ENCODE measurements around the gene SEMA4B.
"Not testable (repeated sequence)": the region's sequence is repeated elsewhere in the genome, so short reads cannot be mapped to it uniquely, and the experiment has no call there.

Gene SEMA4B, protein sequence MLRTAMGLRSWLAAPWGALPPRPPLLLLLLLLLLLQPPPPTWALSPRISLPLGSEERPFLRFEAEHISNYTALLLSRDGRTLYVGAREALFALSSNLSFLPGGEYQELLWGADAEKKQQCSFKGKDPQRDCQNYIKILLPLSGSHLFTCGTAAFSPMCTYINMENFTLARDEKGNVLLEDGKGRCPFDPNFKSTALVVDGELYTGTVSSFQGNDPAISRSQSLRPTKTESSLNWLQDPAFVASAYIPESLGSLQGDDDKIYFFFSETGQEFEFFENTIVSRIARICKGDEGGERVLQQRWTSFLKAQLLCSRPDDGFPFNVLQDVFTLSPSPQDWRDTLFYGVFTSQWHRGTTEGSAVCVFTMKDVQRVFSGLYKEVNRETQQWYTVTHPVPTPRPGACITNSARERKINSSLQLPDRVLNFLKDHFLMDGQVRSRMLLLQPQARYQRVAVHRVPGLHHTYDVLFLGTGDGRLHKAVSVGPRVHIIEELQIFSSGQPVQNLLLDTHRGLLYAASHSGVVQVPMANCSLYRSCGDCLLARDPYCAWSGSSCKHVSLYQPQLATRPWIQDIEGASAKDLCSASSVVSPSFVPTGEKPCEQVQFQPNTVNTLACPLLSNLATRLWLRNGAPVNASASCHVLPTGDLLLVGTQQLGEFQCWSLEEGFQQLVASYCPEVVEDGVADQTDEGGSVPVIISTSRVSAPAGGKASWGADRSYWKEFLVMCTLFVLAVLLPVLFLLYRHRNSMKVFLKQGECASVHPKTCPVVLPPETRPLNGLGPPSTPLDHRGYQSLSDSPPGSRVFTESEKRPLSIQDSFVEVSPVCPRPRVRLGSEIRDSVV

DNA sequence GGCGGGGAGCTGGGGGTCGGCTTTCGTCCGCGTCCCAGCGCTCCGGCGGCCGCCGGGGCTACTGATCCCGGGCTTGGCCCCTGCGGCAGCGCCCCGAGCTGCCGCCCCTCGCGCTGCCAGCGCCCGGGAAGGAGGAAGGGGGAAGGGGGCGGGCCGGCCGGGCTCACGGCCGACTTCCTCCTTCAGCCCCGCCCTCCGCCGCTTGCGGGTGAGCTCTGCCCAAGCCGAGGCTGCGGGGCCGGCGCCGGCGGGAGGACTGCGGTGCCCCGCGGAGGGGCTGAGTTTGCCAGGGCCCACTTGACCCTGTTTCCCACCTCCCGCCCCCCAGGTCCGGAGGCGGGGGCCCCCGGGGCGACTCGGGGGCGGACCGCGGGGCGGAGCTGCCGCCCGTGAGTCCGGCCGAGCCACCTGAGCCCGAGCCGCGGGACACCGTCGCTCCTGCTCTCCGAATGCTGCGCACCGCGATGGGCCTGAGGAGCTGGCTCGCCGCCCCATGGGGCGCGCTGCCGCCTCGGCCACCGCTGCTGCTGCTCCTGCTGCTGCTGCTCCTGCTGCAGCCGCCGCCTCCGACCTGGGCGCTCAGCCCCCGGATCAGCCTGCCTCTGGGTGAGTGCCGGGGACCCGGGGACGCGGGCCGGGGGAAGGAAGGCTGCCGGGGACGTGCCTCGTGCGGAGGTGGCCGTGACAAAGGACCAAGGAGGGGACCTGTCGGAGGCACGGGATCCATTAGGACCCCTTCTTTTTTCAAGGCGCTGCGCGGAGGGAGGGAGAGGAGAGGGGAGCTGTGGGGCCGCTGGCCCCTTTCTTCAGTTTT, at the start of gene SEMA4B:
TSS of gene SEMA4B (plus strand) at position 201 of the 814 bp plus-strand sequence. CDS start at position 450, 249 bp downstream.
- peak in 2 of 3 donors; percentile 41 to 67 for DNase-seq (ENCODE audit: low read depth in 3 of 3)

DNA sequence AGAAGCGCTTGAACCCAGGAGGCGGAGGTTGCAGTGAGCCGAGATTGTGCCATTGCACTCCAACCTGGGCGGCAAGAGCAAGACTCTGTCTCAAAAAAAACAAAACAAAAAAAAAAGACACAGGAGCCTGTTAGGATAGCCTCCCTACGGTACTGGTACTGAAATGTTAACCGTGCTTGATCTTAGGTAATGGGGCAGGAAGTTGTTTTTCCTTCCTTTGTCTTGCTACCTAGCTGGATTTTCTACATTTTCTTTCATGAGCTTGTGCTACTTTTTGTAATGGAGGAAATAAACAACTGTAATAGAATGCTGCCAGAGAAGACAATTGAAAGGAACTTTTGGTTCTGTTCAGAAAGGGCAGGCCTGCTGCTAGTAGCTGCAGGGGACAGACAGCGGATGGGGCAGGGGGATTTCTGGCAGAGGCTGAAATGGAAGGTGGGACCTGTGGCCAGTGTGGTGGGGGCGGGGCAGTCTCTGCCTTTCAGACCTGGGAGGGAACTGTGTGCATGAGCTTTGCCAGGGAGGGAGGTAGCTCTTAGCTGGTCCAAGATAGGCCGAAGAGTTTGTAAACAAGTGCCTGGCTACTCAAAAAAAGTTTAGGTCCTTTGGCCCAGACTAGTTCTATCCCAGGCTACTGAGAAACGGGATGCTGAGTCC, 49.0 kb upstream of the SEMA4B start:
- no peak for DNase-seq (ENCODE audit: low read depth in 3 of 3)

DNA sequence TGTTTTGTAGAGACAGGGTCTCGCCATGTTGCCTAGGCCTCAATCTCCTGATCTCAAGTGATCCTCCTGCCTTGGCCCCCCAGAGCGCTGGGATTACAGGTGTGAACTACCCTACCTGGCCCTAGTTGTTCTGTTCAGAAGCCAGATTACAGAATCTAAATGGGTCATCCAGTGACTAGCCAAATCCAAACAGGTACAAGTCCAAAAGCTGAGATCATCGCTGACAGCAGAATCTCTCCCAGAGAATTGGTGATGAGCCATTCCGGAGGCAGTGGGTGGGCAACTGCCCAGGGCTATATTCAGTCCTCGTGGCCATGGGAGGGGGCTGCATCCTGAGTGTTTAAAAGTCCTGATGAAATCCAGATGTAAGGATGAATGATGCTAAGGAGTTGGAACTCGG, 47.5 kb upstream of the SEMA4B start:
- no peak for DNase-seq (ENCODE audit: low read depth in 3 of 3)

DNA sequence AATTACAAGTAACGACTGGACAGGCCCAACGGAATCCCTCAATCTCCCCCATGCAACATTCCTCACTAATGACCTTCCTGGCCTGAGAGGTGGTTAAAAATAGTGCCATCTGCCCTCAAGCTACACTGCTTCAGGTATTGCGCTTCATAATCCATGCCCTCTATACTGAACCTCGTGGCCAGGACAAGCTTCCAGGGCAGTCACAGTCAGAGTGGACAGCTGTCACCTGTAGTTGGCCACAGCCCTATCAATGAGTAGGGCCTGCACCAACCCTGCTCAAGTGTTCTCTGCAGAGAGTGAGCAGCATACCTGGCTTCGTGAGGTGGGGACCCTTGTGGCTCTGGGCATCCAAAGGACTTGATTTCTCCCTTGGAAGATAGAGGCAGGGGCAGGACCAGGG, 46.9 kb upstream of the SEMA4B start:
- DNase-seq (ENCODE audit: low read depth in 3 of 3): no peak

DNA sequence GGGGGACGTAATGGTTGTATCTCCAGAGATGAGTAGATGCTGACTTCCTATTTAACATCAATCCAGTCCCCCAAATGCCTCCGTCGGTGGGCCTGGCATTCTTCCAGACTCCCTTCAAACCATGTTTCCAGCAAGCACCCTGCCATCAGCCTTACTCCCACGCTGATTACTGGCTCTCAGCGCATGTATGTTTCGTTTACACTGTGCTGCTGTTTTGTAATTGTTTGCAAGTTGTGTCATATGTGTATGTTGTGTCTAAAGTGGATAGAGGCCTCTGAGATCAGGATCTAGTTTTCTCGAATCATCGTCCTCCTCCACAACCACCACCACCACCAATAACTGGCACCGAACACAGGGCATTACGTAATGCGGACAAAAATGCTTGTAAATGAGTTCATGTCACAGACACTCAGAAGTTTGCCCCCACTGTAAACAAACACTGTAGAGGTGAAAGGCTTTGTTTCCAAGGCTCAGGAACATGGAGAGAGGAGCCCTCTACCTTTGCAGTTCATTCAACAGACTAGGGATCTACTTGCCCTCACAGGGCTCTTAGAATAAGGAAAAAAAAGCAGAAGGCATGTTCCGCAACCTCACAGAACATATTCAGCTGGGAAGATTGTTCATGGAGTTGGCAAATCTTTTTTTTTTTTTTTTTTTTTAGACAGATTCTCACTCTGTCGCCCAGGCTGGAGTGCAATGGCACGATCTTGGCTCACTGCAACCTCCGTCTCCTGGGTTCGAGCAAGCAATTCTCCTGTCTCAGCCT, 46.1 kb upstream of the SEMA4B start:
- no peak for DNase-seq (ENCODE audit: low read depth in 3 of 3)

DNA sequence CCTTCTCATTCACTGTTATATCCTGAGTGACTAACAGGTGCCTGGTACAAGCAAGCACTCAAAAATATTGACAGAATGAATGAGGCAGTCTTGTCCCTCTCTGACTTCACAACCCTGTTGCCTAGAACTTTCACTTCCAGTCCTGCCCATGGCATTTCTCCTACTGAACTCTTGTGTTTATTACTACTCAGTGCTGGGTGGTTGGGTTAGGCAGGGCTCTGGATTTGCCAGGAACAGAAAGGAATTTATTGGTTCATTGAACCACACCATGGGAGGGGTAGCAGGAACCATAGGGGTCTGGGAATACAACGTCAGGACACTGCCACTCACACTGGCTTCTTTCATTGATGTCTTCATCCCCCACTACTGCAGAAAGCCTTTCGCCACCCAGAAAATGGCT, 41.9 kb upstream of the SEMA4B start:
- DNase-seq (ENCODE audit: low read depth in 3 of 3): no peak

DNA sequence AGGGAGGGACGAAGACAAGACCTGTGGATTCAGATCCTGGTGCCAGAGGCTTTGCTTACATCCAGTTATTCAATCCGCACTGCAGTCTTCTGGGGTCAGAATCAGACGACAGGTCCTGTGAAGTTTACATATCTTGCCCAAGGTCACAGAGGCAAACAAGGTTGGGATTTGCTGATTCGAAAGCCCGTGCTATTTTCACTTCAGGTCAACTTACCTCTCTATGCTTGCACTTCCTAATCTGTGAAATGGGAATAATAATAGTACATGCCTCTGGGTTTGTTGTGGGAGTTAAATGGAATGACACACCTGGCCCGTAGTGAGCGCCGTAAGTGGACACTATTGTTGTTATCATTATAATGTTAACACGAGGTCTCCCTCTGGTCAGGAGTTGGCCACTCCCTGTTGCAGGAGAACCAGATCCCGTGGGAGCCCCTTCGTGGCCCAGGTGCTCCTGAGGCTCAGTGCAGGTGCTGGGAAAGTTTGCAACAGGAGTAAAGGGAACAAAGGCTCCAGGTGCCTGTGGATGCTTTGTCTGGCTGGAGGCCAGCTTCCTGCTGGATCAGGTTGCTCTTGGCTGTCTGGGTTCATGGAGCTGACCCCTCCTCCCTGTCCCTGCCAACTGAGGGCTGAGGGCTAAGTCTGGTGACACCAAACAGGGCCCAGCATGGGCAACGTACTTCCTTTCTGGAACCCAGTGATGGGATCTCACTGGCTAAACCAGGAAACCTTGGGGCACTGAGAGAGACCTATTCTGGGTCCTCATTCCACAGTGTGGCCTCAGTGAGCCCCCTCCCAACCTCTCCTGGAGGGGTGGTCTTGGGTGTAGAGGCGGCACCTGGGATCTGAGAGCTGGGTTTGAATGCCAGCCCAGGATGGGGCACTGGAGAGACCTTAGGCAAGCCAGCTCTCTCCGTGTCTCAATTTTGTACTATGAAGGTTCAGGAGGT, 40.1 kb upstream of the SEMA4B start:
- no peak for DNase-seq (ENCODE audit: low read depth in 3 of 3)

DNA sequence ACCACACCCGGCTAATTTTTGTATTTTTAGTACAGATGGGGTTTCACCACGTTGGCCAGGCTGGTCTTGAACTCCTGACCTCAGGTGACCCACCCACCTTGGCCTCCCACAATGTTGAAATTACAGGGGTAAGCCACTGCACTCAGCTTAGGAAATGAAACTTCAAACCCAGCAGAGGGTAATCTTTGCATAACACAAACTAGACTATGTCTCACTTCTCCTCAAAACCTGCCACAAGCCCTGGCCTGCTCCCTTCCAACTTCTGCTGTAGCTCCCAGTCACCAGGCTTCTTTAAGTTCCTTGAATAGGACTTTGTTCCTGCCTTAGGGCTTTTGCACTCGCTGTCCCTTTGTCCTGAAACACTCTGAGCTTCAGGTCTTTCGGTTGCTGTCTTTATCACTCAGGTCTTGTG, 39.2 kb upstream of the SEMA4B start:
- no peak for DNase-seq (ENCODE audit: low read depth in 3 of 3)

DNA sequence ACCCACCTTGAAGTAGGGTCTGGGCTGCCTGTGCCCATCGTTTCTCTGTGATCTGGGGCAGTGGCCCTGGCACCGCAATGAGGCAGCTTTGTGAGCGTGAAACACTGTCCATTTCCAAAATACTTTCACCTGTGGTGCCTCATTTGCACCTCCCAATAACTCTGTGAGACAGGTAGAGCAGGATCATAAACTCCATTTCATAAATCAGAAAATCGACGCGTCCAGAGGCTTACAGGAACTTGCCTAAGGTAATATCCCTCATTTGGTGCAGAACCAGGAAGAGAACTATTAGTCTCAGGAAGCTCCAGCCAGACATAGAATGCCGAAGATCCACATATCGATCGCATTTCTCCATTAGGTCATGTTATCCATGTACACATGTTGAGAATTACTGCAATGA, 38.2 kb upstream of the SEMA4B start:
- no peak for DNase-seq (ENCODE audit: low read depth in 3 of 3)

DNA sequence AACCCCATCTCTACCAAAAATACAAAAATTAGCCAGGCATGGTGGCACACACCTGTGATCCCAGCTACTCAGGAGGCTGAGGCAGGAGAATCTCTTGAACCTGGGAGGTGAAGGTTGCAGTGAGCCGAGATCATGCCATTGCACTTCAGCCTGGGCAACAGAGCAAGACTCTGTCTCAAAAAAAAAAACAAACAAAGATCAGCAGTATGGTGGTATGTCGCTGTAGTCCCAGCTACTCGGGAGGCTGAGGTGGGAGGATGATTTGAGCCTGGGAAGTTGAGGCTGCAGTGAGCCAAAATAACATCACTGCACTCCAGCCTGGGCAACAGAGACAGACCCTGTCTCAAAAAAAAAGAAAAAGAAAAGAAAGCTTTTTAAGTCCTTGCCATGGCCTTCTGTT, 36.9 kb upstream of the SEMA4B start:
- not testable (repeated sequence) for DNase-seq (ENCODE audit: low read depth in 3 of 3)

DNA sequence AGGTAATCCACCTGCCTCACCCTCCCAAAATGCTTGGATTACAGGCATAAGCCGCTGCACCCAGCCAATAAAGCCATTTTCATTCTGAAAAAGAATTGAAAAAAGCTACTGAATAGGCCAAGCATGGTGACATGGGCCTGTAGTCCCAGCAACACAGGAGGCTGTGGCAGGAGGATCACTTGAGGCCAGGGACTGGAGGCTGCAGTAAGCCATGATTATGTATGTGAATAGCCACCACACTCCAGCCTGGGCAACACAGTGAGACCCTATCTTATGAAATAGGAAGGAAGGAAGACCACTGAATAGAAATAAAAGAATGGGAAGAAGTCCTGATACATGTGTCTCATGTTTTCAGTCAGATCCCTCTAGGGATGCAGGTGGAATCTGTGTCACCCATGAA, 36.0 kb upstream of the SEMA4B start:
- no peak for DNase-seq (ENCODE audit: low read depth in 3 of 3)

DNA sequence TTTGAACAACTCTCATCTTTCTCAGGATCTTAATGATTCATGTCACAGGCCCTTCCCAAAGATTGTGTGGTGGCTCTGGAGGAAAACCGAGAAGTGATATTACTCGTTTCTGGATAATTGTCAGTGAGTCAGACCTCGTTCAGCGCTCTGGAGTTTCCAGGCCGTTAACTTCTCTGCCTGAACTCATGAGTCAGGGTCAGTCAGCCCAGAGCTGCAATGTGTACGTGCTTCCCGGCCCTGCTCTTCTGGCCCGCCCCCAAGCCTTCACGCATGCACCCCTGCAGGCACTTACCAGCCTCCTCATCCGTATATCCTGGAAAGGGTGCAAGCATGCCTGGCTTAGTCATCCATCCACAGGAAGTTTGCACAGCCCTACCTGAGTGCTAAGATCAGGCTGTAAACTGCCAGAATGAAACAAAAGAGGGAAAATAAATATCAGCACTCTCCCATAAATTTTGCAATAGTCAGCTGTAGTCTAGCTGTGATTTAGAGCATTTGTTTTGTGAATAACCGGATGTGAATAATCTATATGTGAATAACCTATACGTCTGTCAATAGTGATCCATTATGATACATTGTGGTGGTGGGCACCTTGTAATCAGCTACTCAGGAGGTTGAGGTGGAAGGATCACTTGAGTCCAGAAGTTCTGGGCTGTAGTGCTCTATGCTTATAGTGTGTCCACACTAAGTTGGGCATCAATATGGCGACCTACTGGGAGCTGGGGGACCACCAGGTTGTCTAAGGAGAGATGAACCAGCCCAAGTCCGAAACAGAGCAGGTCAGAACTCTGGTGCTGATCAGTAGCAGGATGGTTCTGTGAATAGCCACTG, 35.3 kb upstream of the SEMA4B start:
- DNase-seq (ENCODE audit: low read depth in 3 of 3): peak; percentile 52 to 61 (median 59)

DNA sequence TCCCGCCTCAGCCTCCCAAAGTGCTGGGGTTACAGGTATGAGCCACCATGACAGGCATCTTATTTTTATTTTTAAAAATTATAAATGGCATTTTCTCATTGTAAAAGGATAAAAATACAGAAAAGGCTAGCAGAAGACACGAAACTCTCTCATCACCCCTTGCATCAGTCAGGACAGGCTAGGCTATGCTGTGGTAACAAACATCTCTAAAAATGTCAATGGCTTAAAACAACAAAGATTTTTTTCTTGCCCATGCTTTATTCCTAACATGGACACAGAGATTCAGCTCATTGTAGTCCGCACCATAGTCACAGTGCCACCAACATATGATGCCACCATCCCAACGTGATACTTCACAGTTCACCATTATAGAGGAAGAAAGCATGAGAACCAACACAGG, 34.0 kb upstream of the SEMA4B start:
- DNase-seq (ENCODE audit: low read depth in 3 of 3): no peak

DNA sequence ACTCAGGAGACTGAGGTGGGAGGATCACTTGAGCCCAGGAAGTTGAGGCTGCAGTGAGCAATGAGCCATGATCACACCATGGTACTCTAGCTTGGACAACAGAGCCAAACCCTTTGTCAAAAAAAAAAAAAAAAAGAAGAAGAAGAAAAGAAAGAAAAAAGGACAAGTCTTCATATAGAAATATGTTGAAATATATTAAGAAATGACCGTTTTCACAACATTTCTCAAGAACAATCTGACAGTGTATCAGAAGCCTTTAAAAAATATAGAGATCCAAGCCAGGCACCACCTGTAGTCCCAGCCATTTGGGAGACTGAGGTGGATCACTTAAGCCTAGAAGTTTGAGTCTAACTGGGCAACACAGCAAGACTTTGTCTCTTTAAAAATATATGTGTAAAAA, 29.5 kb upstream of the SEMA4B start:
- DNase-seq (ENCODE audit: low read depth in 3 of 3): no peak

DNA sequence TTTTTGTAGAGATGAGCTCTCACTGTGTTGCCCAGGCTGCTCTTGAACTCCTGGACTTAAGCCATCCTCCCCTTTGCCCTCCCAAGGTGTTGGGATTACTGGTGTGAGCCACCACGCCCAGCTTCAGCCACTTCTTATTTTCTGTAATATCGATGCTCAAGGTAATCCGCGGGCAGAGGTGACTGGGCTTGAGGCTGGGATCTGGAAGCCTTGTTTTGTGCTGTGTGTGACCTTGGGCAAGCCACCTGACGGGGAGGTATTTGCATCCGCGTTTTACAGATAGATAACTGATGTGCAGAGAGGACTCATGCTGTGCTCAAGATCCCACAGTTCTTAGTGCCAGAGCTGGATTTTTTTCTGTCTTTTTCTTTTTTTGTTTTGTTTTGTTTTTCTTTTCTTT, 27.8 kb upstream of the SEMA4B start:
- DNase-seq (ENCODE audit: low read depth in 3 of 3): no peak

DNA sequence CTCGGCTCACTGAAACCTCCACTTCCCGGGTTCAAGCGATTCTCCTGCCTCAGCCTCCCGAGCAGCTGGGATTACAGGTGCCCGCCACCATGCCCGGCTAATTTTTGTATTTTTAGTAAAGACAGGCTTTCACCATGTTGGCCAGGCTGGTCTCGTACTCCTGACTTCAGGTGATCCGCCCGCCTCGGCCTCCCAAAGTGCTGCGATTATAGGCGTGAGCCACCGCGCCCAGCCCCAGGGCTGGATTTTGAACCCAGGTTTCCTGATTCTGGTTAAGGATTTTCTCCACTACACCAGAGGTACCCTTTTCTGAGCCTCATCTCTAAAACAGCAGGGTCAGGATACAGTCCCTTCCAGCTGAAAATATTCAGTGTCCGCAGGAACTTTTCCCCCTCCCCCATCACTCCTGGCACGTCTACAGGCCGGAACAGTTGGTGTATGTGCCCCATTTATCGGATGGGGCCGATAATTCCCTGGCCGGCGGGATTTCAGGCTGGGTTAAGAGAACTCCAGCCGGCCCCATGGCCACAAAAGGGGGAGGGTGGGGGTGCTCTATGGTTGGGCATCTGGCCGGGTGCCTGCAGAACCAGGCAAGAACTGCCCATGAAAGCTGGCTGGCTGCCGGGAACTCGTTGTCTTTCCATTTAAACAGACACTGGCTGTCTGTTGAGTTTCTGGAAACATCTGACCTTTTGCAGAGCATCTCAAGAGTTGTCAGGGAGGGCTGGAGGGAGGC, 26.8 kb upstream of the SEMA4B start:
- no peak for DNase-seq (ENCODE audit: low read depth in 3 of 3)

DNA sequence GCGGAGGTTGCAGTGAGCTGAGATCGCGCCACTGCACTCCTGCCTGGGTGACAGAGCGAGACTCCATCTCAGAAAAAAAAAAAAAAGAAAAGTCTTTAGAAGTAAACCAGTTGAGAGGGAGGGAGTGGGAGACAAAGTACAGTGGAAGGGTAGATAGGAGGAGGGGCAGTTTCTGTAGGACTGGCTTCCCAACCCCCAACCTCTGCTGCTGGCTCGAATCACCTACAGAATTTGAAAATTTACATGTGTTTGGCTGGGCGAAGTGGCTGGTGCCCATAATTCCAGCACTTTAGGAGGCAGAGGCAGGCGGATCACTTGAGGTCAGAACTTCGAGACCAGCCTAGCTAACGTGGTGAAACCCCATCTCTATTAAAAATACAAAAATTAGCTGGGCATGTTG, 24.1 kb upstream of the SEMA4B start:
- no peak for DNase-seq (ENCODE audit: low read depth in 3 of 3)

Measured in stimulated activated CD4-positive, alpha-beta T cell treated with anti-CD3 and anti-CD28 coated beads, TNF-alpha, amount 100 ng/mL, for 48 hours (primary cell).